Stimulated activated CD4-positive, alpha-beta T cell treated with anti-CD3 and anti-CD28 coated beads, Interleukin-4, amount 100 ng/mL, for 4 hours (primary cell): ENCODE results near the gene PPIL6.

ENCODE experiments used
- DNase-seq, 2 experiments: peaks; one replicate each; pipeline ENCODE4 v3.0.0-alpha.2; 2020

The PPIL6 gene

DNA sequence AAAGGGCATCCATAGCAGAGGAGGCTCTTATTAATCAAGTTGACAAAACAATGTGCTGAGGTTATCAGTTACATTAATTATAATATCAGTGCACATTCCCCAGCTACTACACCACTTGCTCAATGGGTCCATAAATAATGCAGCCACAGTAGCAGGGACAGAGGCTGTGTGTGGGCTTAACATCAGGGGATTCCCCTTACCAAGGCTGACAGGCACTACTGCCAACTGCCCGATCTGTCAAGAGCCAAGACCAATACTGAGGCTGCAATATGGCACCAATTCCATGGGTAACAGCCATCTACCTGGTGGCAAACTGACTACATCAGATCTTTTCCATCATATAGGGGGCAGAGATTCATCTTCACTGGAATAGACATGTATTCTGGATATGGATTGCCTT, 80.1 kb downstream of the PPIL6 start:
- DNase-seq: no peak

DNA sequence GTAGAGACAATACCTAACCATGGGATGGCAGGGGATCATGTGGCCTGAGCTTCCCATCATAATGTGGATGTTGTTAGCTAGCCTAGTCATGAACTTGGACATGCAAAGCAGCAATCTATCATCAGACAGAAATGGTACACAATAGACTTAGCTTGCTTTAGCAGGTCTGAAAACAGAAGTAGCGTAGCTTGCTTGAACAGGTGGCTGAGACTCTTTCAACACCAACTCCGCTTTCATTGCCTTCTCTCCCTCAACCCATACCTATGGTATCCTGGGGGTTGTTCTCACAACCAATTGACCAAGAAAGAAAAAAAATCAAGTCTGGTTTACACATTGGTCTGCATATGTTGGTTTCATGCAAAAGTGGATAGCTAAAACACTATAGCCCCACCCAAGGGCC, 81.2 kb downstream of the PPIL6 start:
- no peak for DNase-seq

DNA sequence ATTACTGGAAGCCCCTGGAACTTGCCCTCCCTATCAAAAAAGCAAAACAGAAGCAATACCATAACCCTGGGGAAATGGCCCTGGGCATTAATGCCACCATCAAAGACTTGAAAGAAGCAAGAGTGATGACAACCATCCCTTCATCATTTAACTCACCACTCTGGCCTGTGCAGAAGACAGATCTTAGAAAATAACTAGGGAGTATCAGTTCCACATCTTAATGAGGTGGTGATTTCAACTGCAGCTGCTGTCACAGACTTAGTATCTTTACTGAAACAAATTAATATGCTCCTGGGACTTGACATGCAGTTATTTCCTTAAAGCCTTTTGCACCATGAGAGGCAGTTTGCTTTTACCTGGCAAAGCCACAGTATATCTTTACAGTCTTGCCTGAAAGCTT, 82.2 kb downstream of the PPIL6 start:
- DNase-seq: no peak

DNA sequence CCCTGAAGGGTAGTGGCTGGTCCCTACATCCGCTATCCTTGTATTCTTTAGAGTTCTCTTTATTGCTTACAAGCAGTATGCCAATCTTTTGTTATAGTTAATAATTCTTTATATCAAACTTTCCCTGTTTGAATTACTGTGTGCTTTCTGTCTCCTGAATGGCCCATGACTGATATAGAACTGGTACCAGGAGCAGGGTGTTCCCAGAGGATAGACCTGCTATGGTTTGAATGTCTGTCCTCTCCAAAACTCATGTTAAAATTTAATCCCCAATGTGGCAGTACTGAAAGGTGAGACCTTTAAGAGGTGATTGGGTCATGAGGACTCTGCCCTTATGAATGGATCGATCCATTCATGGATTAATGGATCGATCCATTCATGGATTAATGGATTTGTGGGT, 84.2 kb downstream of the PPIL6 start:
- DNase-seq: no peak

DNA sequence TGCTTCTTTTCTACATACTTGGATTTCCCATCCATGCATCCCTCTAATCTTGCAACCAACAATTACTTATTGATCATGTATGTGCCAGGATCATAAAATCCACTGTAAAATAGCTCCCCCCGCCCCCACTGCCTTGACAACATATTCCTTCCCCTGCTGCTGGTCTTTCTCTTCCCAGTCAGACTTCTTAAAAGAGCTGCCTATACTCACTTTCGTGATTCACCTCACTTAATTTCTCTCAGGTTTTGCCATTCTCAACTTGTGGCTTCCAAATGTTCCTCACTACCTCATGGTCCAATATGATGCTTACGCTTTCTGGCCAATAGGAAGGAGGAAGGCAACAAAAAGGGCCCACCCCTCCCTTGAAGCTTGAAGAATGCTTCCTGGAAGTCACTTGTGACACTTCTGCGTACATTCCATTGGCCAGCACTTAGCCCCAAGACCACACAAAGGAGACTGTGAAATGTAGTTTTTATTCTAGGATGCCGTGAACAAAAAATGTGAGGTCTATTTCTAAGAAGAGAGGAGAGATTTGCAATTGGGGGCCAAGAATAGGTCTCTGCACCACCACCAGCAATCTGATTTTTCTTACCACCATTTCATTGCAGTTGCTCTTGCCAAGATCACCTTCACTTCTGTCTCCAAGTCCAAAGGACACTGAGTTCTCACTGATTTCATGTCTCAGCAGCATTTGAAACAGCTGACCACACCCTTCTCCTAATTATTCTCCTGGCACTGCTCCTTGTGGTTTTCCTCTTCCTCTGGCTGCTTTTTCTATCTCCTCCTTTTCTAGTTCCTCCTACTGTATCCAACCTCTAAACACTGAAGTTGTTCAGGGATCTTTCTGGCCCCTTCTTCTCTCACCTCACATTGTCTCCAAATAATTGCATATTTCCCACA, 88.9 kb downstream of the PPIL6 start:
- DNase-seq: no peak

DNA sequence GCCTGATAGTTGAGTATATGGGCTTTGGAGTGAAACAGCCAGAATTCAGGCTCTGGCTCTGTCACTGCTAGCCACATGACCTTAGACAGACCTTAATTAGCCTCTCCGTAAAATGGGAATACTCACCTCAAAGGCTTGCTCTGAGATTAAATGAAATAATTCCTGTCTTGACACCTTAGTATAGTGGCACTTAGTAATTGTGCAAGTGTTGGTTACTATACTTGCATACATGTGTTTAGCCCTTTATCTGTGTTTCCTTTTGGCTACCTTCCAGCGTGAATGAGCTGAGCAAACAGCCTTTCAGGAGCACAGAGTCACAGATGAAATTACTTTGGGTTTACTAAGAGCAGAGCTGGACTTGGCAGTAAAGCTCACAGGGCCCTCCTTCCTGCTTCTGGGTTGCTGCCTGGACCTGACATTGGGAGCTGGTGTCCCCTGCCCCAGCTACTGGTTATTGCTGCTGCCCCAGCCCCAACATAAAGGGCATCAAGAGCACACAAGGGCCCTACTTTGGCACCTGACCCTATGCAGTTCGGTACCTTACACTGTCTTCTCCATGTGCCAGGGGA, 90.9 kb downstream of the PPIL6 start:
- no peak for DNase-seq

DNA sequence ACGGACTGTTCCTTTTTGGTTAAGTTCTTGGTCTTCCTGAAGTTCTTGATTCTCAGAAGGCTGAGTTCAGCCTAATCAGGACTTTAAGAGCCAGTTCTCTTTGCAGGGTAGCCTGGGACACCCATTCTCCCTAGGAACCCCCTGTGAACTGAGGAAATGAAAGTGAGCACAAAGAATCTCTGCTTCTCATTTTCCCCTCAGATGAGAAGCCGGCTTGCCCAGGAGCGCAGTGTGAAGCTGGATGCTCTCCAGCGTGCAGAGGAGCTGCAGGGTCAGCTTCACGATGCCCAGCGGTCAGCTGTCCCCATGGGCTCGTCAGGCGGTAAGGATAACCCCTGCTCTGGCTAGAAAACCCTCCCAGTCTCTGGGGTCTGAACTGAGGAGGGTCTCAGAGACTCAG, 92.2 kb downstream of the PPIL6 start:
- DNase-seq: no peak

DNA sequence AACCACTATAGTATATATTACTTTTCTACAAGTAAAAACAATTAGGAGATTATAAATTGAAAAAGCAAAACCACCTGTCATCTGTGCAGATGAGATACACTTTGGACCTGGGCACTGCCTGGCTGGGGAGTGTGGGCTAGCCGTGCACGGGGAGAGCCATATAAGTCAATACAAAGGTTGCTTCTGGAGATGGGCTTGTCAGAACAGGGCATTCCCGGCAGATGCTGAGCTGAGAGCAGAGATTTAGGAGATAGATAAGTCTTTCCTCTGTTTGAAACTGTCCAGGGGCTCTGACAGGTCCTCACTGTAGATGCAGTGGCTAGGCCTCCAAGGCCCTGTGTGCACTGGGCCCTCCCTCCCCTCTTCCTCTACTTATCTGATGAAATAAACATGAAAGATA, 92.6 kb downstream of the PPIL6 start:
- DNase-seq: no peak

DNA sequence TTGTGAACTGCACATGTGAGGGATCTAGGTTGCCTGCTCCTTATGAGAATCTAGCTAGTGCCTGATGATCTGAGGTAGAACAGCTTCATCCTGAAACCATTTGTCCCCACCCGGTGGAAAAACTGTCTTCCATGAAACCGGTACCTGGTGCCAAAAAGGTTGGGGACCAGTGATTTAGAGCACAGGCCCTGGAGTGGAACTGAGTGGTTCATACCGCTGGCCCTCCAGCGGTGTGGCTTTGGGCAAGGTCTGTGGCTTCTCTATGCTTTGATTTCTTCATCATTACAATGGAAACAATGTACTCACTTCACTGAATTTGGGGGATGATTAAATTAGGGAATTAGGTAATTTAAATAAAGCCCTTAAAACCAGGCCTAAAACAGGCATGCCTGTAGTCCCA, 94.4 kb downstream of the PPIL6 start:
- DNase-seq: no peak

DNA sequence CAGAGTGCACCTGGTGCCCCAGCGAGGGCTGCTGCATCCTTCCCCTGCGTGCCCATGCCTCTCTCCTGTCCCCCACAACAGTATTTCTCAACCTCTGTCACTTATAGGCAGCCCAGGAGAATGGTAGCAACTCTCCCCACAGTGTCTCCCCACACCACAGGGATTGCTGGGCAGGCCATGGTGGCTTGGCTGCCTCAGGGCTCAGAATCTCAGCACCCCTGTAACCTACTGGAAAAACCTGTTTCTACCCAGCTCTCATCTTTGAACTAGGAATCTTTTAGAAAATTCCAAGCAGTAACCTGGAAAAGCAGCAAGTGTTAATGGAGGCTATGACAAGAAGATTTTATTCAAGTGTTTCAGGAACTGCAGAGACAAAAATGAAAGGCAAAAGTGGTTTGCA, 96.2 kb downstream of the PPIL6 start:
- no peak for DNase-seq

DNA sequence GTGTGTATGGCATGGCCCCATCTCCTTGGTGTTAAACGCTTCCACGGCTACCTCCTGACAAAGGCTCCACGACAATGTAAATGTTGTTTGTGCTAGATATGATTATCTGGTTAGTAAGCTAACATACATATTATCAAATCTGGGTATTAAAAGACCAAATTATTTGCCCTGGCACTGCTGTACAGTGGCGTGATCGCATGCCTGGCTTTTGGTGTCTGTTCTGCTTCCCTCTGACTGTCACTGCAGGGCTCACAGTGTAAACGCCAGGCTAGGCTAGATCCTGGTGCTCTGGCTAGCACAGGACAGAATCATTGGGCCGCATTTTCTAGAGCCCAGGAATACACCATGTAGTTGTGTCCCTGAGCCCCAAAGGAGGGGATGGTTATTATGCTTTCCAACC, 96.9 kb downstream of the PPIL6 start:
- no peak for DNase-seq

DNA sequence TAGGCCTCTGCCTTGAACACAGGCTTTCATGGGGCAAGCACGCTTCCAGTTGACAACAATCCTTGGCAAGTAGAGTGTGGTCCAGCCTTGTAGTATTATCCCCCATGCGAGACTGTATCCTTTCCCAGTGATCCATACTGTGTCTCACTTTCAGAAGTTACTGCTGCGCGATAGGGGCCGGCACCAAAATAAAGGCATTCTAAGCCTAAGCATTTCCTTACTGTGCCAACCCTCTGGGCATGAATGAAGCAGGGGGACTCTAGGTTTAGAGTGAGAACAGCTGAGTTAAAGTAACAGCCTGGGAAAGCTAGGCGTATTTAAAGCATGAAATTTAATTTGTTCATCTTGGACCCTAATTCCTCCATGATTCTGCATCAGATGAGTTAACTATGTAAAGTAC, 97.5 kb downstream of the PPIL6 start:
- no peak for DNase-seq

DNA sequence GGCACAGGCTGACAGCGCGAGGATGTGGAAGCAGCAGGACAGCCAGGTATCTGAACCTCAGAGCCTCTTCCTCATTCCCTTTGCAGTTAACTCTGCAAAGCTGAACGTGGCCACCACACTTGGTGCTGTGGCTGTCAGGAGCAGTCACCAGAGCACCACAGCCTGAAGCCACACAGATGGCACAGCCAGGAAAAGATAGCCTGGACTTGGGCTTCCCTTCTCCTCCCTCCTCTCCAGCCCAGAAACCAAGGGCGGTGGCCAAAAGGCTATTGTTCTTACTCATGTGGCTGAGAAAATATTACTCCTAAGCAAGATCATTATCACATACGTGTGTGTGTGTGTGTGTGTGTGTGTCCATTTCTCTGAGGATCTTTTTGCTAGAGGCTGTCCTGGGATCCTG, 97.9 kb downstream of the PPIL6 start:
- no peak for DNase-seq

DNA sequence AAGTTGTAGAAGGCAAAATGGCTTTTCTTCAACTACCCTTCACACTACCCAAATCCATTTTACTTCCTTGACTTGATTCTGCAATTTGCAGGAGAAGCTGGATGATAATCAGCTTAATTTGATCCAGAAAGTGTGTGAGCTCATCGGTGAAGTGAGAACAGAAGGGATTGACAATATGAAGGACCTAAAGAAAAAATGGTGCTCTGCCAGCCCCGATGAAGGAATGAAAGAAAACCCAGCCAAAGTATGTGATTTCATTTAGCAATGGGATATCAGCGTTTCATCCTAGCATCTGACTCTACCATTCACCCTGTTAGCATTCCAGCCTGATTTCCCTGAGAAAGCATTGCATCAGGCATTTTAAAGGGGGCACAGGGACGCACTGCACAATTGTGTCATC, 99.6 kb downstream of the PPIL6 start:
- no peak for DNase-seq
